Astrocyte (in vitro differentiated cells and primary cell): Measurements from ENCODE around the gene TCEA2. TPM values are rescaled to one million over a fixed set of nuclear protein-coding genes. Genes with fewer than 3 reads are reported as not detected.
"Not testable (repeated sequence)": the region's sequence is repeated elsewhere in the genome, so short reads cannot be mapped to it uniquely, and the experiment has no call there.

ENCODE experiments used
- DNase-seq: peaks from one replicate; pipeline ENCODE4 v3.0.0-alpha.2; 2010; ENCODE audit warnings: low read depth
- FAIRE-seq: peaks from 2 replicates; lab custom pipeline; 2011; peaks lifted over from hg19 to GRCh38; lab: Jason Lieb, UNC
- H2AFZ ChIP-seq: 2 replicates; pipeline ENCODE4 v1.6.0; 2012; ENCODE audit warnings: low read depth, low read length, inconsistent platforms
- H3K27ac ChIP-seq: 2 replicates; pipeline ENCODE4 v1.5.1; 2011; ENCODE audit warnings: low read depth, low read length, inconsistent platforms
- H3K27me3 ChIP-seq: 2 replicates; pipeline ENCODE4 v1.6.0; 2011; ENCODE audit warnings: low read length, inconsistent platforms; ENCODE audit not compliant: insufficient read depth
- H3K36me3 ChIP-seq: 2 replicates; pipeline ENCODE4 v1.5.1; 2011; ENCODE audit warnings: low read length, inconsistent platforms; ENCODE audit not compliant: insufficient read depth
- H3K4me1 ChIP-seq: 2 replicates; pipeline ENCODE4 v1.5.1; 2011; ENCODE audit warnings: low read length, inconsistent platforms; ENCODE audit not compliant: insufficient read depth
- H3K4me2 ChIP-seq: 2 replicates; pipeline ENCODE4 v1.6.0; 2012; ENCODE audit warnings: low read length, inconsistent platforms
- H3K4me3 ChIP-seq: 2 replicates; pipeline ENCODE4 v1.5.1; 2011; ENCODE audit warnings: low read depth, mild to moderate bottlenecking, low read length, inconsistent platforms; ENCODE audit not compliant: insufficient read depth
- H3K79me2 ChIP-seq: 2 replicates; pipeline ENCODE4 v1.6.0; 2012; ENCODE audit warnings: mild to moderate bottlenecking, low read length, inconsistent platforms; ENCODE audit not compliant: insufficient read depth
- H3K9ac ChIP-seq: 2 replicates; pipeline ENCODE4 v1.6.0; 2012; ENCODE audit warnings: mild to moderate bottlenecking, low read length, inconsistent platforms
- H3K9me3 ChIP-seq: 2 replicates; pipeline ENCODE4 v1.5.1; 2012; ENCODE audit warnings: low read depth, mild to moderate bottlenecking, low read length, inconsistent platforms; ENCODE audit not compliant: insufficient read depth
- H4K20me1 ChIP-seq: 2 replicates; pipeline ENCODE4 v1.6.0; 2012; ENCODE audit warnings: low read length, inconsistent platforms; ENCODE audit not compliant: insufficient read depth
- H3K27ac Mint-ChIP-seq: one replicate; pipeline ENCODE4 v1.8.0; 2021; ENCODE audit warnings: mild to moderate bottlenecking, mixed read lengths; ENCODE audit not compliant: unreplicated experiment
- H3K27me3 Mint-ChIP-seq: one replicate; pipeline ENCODE4 v1.8.0; 2021; ENCODE audit warnings: low read depth, mixed read lengths; ENCODE audit not compliant: unreplicated experiment
- H3K36me3 Mint-ChIP-seq: one replicate; pipeline ENCODE4 v1.8.0; 2021; ENCODE audit warnings: low read depth, mixed read lengths; ENCODE audit not compliant: unreplicated experiment
- H3K4me1 Mint-ChIP-seq: one replicate; pipeline ENCODE4 v1.8.0; 2021; ENCODE audit warnings: low read depth, mixed read lengths; ENCODE audit not compliant: unreplicated experiment
- H3K4me3 Mint-ChIP-seq: one replicate; pipeline ENCODE4 v1.8.0; 2021; ENCODE audit warnings: mild to moderate bottlenecking, moderate library complexity, mixed read lengths; ENCODE audit not compliant: unreplicated experiment
- H3K9me3 Mint-ChIP-seq: one replicate; pipeline ENCODE4 v1.8.0; 2021; ENCODE audit warnings: mild to moderate bottlenecking, mixed read lengths; ENCODE audit not compliant: unreplicated experiment
- EZH2 ChIP-seq: IDR thresholded peaks from 2 replicates; pipeline ENCODE4 v1.6.1; 2012; ENCODE audit warnings: mild to moderate bottlenecking, low read length, inconsistent platforms; ENCODE audit not compliant: insufficient read depth
- total RNA-seq: library from RNA; stranded (reverse); gene quantifications from 2 replicates; pipeline ENCODE4 v1.2.1, GENCODE V29; 2021
- TF ChIP-seq, protein P1 (sequence below): IDR thresholded peaks from 2 replicates; pipeline ENCODE4 v1.5.1; 2011; ENCODE audit warnings: low read depth, mild to moderate bottlenecking, inconsistent platforms, low read length, moderate library complexity; ENCODE audit not compliant: insufficient read depth

The TCEA2 gene
- total RNA-seq, 1 donor from 2014 or later = 53.1 TPM

DNA sequence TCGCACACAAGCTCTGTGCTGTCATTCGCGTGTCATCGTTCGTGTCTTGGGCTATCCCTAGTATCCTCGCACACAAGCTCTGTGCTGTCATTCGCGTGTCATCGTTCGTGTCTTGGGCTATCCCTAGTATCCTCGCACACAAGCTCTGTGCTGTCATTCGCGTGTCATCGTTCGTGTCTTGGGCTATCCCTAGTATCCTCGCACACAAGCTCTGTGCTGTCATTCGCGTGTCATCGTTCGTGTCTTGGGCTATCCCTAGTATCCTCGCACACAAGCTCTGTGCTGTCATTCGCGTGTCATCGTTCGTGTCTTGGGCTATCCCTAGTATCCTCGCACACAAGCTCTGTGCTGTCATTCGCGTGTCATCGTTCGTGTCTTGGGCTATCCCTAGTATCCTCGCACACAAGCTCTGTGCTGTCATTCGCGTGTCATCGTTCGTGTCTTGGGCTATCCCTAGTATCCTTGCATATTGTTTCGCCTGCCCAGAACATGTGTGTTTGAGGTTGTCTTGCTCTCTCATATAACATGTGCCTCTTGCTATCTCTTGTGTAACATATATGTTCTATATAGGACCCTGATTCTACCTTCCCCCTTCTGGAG lies 24.3 kb downstream of the TCEA2 start:
- H3K27me3 Mint-ChIP-seq = peaks cover 47% of the 10 kb centered on the region
- H3K4me1 ChIP-seq, H4K20me1 ChIP-seq, H3K4me1 Mint-ChIP-seq, H2AFZ ChIP-seq, H3K9ac ChIP-seq, FAIRE-seq, DNase-seq, H3K9me3 Mint-ChIP-seq, H3K27ac ChIP-seq, H3K36me3 ChIP-seq, H3K79me2 ChIP-seq, H3K4me3 ChIP-seq, H3K4me3 Mint-ChIP-seq, H3K27ac Mint-ChIP-seq, H3K36me3 Mint-ChIP-seq, H3K4me2 ChIP-seq, H3K9me3 ChIP-seq: not testable (repeated sequence)
- peaks cover 45% of the 10 kb centered on the region for H3K27me3 ChIP-seq

DNA sequence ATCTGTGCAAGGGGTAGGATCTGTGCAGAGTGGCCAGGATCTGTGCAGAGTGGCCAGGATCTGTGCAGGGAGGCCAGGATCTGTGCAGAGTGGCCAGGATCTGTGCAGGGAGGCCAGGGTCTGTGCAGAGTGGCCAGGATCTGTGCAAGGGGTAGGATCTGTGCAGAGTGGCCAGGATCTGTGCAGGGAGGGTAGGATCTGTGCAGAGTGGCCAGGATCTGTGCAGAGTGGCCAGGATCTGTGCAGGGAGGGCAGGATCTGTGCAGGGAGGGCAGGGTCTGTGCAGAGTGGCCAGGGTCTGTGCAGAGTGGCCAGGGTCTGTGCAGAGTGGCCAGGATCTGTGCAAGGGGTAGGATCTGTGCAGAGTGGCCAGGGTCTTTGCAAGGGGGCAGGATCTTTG lies 25.6 kb downstream of the TCEA2 start:
- not testable (repeated sequence) for H3K9me3 Mint-ChIP-seq, H3K9me3 ChIP-seq, H3K36me3 Mint-ChIP-seq, H3K9ac ChIP-seq, H3K79me2 ChIP-seq, H3K4me2 ChIP-seq, DNase-seq, H4K20me1 ChIP-seq, H3K27ac ChIP-seq, H3K27ac Mint-ChIP-seq, H3K4me1 ChIP-seq, H3K4me1 Mint-ChIP-seq, H2AFZ ChIP-seq, FAIRE-seq, H3K36me3 ChIP-seq, H3K4me3 Mint-ChIP-seq, H3K4me3 ChIP-seq
- H3K27me3 ChIP-seq = peaks cover 41% of the 10 kb centered on the region
- peaks cover 50% of the 10 kb centered on the region for H3K27me3 Mint-ChIP-seq

DNA sequence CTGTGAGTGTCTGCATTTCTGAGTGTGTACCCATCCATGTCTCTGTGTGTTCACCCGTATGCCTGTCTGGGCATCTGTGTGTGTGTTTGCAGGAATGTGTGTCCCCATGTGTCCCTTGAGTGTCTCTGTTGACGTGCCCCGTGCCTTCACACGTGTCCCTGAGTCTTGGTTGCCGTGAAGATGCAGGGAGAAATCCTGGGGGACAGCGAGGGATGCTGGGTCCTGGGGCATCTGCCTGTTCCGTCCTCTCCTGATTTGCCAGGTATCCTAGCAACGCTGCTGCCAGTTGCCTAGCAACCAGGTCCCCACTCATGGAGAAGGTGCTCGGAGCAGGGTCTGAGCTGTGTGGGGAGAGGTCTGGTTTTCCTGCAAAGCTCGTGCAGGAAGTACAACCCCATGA lies 27.2 kb downstream of the TCEA2 start:
- H3K4me3 Mint-ChIP-seq = no peak overlapping the region
- Histone ChIP-seq H3K9ac (no peak overlapping the region), H3K79me2 (no peaks in the 10 kb centered on the region), H3K27ac (no peak overlapping the region), H3K4me1 (no peaks in the 10 kb centered on the region), H3K4me3 (no peak overlapping the region), H3K27me3 (peaks cover 31% of the 10 kb centered on the region), H2AFZ (no peak overlapping the region), H3K36me3 (no peaks in the 10 kb centered on the region), H3K9me3 (peaks cover 2% of the 10 kb centered on the region), H3K4me2 (no peak overlapping the region), H4K20me1 (peaks cover 4% of the 10 kb centered on the region)
- H3K27me3 Mint-ChIP-seq = peaks cover 45% of the 10 kb centered on the region
- TF ChIP-seq, protein P1, sequence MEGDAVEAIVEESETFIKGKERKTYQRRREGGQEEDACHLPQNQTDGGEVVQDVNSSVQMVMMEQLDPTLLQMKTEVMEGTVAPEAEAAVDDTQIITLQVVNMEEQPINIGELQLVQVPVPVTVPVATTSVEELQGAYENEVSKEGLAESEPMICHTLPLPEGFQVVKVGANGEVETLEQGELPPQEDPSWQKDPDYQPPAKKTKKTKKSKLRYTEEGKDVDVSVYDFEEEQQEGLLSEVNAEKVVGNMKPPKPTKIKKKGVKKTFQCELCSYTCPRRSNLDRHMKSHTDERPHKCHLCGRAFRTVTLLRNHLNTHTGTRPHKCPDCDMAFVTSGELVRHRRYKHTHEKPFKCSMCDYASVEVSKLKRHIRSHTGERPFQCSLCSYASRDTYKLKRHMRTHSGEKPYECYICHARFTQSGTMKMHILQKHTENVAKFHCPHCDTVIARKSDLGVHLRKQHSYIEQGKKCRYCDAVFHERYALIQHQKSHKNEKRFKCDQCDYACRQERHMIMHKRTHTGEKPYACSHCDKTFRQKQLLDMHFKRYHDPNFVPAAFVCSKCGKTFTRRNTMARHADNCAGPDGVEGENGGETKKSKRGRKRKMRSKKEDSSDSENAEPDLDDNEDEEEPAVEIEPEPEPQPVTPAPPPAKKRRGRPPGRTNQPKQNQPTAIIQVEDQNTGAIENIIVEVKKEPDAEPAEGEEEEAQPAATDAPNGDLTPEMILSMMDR = no peak
- TF ChIP-seq EZH2 = no peak
- peaks cover 2% of the 10 kb centered on the region for H3K9me3 Mint-ChIP-seq
- H3K4me1 Mint-ChIP-seq = peaks cover 2% of the 10 kb centered on the region
- no peaks in the 10 kb centered on the region for H3K36me3 Mint-ChIP-seq
- DNase-seq (no peak), FAIRE-seq (no peak)
- peak overlapping the region; percentile 12 for H3K27ac Mint-ChIP-seq
